Measurements from ENCODE around the gene MARK1. TPM values are rescaled to one million over a fixed set of nuclear protein-coding genes. Genes with fewer than 3 reads are reported as not detected.

Gene MARK1
- total RNA-seq, 1 donor from 2014 or later = 2.4 TPM

- intact Hi-C loops (cut with DNase I) = no loop called here
- no peaks in the 10 kb centered on the region for H3K4me1 ChIP-seq
- H3K36me3 ChIP-seq = no peaks in the 10 kb centered on the region
- no peaks in the 10 kb centered on the region for H3K9me3 ChIP-seq
- no peak overlapping the region for H3K27ac ChIP-seq
- peaks cover 12% of the 10 kb centered on the region for H3K27me3 ChIP-seq (ENCODE audit: low read depth)
- ATAC-seq (no peak), DNase-seq (no peak)
- TF ChIP-seq, protein P1, sequence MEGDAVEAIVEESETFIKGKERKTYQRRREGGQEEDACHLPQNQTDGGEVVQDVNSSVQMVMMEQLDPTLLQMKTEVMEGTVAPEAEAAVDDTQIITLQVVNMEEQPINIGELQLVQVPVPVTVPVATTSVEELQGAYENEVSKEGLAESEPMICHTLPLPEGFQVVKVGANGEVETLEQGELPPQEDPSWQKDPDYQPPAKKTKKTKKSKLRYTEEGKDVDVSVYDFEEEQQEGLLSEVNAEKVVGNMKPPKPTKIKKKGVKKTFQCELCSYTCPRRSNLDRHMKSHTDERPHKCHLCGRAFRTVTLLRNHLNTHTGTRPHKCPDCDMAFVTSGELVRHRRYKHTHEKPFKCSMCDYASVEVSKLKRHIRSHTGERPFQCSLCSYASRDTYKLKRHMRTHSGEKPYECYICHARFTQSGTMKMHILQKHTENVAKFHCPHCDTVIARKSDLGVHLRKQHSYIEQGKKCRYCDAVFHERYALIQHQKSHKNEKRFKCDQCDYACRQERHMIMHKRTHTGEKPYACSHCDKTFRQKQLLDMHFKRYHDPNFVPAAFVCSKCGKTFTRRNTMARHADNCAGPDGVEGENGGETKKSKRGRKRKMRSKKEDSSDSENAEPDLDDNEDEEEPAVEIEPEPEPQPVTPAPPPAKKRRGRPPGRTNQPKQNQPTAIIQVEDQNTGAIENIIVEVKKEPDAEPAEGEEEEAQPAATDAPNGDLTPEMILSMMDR (IDR thresholded peaks at IDR 0.05) = no peak
- H3K4me3 ChIP-seq = no peak overlapping the region
These were observed 11.8 kb upstream of the MARK1 start for GRCh38 chr1:220516014-220516721.

DNA sequence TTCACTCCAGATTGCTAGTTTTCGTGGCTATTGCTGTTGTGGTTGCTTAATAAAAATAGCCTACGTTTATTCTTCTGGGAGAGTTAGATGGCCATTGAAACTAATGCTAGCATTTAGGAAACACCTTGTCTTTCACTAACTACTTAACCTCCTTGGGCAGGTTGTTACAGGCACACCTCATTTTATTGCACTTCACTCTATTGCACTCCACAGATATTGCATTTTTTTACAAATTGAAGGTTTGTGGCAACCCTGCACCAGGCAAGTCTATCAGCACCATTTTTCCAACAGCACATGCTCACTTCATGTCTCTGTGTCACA, 11.3 kb upstream of the MARK1 start:
- ATAC-seq (no peak), DNase-seq (no peak)
- Histone ChIP-seq H3K36me3 (no peaks in the 10 kb centered on the region), H3K4me1 (no peaks in the 10 kb centered on the region), H3K27ac (no peak overlapping the region), H3K4me3 (no peak overlapping the region), H3K27me3 (ENCODE audit: low read depth) (peaks cover 12% of the 10 kb centered on the region), H3K9me3 (no peaks in the 10 kb centered on the region)
- TF ChIP-seq, protein P1 (IDR thresholded peaks at IDR 0.05) = no peak
- intact Hi-C loops (cut with DNase I) = no loop called here

DNA sequence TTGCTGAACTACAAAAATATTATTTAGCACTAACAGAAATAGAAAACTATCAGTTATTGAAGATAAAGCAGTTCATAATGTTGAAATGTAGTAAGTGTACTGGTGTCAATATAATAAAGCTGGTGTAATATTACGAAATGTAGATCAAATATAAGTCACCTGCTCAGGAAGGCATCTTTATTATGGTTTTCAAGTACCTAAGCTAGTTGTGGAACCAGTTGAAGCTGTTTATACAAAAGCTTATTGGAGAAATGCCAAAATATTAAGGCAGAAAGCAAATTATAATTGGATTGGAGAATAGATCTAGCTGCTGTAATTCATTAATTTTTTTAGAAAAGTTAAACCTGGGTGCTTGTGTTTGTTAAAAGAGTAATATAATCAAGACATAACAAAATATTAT, 6.2 kb upstream of the MARK1 start:
- TF ChIP-seq, protein P1 (IDR thresholded peaks at IDR 0.05) = no peak
- ATAC-seq (peak; percentile 51 to 78), DNase-seq (no peak)
- Histone ChIP-seq H3K4me1 (no peaks in the 10 kb centered on the region), H3K36me3 (no peaks in the 10 kb centered on the region), H3K27ac (no peak overlapping the region), H3K9me3 (no peaks in the 10 kb centered on the region), H3K4me3 (no peak overlapping the region), H3K27me3 (ENCODE audit: low read depth) (peaks cover 7% of the 10 kb centered on the region)
- intact Hi-C loops (cut with DNase I) = no loop called here

- intact Hi-C loops (cut with DNase I) = no loop called here
These were observed 1.6 kb upstream of the MARK1 start for GRCh38 chr1:220526294-220526693.

DNA sequence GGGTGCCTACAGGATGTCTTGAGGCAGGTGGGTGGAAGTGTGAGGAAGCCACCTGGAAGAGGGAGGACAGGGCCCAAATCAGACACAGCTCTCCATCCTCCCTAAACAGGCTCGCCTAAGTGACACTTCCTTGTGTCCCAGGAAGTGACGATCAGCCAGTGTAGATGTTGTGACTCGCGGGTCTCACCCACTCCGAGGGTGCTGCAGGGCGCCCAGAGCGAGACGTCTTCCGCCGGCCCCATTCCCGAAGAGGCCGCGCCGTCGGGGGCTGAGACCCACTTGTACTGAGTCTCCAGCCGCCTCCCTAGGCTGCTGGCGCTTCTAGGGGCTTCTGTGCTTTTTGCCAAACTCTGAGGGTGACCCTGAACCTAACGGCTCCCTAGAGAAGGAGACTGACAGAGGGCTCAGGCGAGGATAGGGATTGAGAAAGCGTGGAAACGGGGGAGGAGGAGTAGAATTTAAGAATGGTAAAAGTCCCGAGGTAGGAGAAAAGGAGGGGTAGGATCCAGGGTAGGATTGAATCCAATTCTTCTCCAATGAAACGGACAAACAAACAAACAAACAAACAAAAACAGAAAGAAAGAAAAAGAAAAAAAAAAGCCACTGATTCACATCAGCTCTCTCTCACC, 543 bp upstream of the MARK1 start:
- TF ChIP-seq, protein P1 (IDR thresholded peaks at IDR 0.05) = no peak
- Histone ChIP-seq H3K4me3 (peak overlapping the region; percentile 67), H3K36me3 (no peaks in the 10 kb centered on the region), H3K27me3 (ENCODE audit: low read depth) (peaks cover 40% of the 10 kb centered on the region), H3K4me1 (peaks cover 10% of the 10 kb centered on the region), H3K27ac (peak overlapping the region; percentile 68), H3K9me3 (no peaks in the 10 kb centered on the region)
- DNase-seq = no peak
- intact Hi-C loops (cut with DNase I) = no loop called here
- ATAC-seq = peak; percentile 6 to 46

More at GRCh38 chr1:220526294-220526693, 1.6 kb upstream of the MARK1 start:
- no peaks in the 10 kb centered on the region for H3K9me3 ChIP-seq
- DNase-seq = no peak
- TF ChIP-seq, protein P1 (IDR thresholded peaks at IDR 0.05) = no peak
- H3K27ac ChIP-seq = no peak overlapping the region
- H3K4me1 ChIP-seq = peaks cover 10% of the 10 kb centered on the region
- peaks cover 40% of the 10 kb centered on the region for H3K27me3 ChIP-seq (ENCODE audit: low read depth)
- no peak for ATAC-seq
- H3K36me3 ChIP-seq = no peaks in the 10 kb centered on the region
- H3K4me3 ChIP-seq = no peak overlapping the region
